Islet precursor cell (in vitro differentiated cells): ENCODE results near the gene SPATC1L.
A peak's percentile ranks its signal among the peaks of the same experiment; 100 is the strongest.
"Not testable (repeated sequence)": the region's sequence is repeated elsewhere in the genome, so short reads cannot be mapped to it uniquely, and the experiment has no call there.

Source experiments
- DNase-seq: peaks from one replicate; pipeline ENCODE4 v3.0.0-alpha.2; 2018

SPATC1L gene

GRCh38 chr21:46149205-46149901 is 34.9 kb downstream of the SPATC1L start:
- no peak for DNase-seq

DNA sequence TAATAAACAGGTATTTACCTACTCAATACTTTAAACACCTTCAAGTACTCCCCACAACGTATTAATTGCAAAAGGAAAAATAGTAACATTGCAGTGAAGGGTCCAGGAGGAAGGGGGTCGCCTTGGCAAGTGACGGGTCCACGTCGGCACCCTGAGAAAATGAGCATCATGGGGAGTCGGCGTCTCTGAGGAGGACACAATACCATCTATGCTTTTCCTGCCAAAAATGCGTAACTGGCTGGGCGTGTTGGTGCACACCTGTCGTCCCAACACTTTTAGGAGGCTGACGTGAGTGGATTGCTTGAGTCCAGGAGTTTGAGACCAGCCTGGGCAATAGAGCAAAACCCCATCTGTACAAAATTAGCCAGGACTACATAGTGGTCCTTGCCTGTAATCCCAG is 36.2 kb downstream of the SPATC1L start:
- DNase-seq = no peak

GRCh38 chr21:46147429-46147828 is 36.8 kb downstream of the SPATC1L start:
- peak; percentile 86 for DNase-seq

GRCh38 chr21:46146856-46147255 is 37.4 kb downstream of the SPATC1L start:
- peak; percentile 83 for DNase-seq

- no peak for DNase-seq
Measured at GRCh38 chr21:46145840-46146691, 38.2 kb downstream of the SPATC1L start.

GRCh38 chr21:46145159-46145839 is 39.0 kb downstream of the SPATC1L start:
- no peak for DNase-seq

DNA sequence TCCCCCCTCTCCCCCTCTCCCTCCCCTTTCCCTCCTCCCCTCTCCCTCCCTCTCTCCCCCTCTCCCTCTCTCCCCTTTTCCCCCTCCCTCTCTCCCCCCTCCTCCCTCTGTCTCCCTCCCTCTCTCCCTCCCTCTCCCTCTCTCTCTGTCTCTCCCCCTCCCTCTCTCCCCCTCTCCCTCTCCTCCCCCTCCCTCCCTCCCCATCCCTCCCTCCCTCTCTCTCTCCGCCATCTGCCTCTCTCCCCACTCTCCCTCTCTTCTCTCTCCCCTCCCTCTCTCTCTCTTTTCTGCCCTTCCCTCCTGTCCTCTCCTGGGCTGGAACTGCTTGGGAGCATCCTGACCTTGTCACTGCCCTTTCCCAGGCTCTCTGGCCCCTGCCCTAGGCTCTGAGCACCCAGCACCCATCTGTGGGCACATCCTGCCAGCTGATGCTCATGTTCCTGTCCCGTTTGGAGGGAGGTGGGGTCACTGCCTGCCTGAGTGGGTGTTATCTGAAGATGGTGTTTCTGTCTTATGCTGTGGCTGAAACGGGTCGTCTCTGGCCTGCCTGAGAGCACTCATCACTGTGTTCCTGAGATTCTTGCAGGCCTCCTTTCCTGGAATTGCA is 39.7 kb downstream of the SPATC1L start:
- no peak for DNase-seq

- no peak for DNase-seq
Measured at GRCh38 chr21:46142582-46143473, 41.4 kb downstream of the SPATC1L start.

DNA sequence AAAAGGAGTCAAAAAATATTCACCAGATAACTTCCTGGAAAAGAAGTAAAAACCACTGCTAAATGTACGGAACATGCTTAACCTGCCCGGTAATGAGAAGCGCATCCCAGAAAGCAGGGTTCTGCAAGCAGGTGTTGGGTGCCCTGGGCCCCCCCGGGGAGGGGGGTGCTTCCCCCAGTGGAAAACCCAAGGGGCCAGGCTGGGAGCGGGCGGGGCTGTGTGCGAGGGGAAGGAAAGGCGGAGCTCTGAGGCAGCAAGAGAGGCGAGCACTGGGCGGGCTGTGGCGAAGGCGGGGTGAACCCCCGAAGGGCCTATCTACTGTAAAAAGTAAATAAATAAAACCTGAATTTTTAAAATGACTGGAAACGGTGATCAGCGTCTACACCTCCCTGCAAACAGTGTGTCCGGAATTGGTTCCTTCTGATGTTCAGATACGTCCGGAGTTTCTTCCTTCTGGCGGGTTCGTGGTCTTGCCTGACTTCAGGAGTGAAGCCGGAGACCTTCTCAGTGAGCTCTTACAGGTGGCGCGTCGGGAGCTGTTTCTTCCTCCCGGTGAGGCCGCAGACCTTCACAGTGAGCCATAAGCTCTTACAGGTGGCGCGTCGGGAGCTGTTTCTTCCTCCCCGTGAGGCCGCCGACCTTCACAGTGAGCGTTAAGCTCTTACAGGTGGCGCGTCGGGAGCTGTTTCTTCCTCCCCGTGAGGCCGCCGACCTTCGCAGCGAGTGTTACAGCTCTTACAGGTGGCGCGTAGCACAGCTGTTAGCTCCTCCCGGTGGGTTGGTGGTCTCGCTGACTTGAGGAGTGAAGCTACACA is 42.3 kb downstream of the SPATC1L start:
- DNase-seq = no peak

GRCh38 chr21:46140352-46141003 is 43.8 kb downstream of the SPATC1L start:
- not testable (repeated sequence) for DNase-seq

DNA sequence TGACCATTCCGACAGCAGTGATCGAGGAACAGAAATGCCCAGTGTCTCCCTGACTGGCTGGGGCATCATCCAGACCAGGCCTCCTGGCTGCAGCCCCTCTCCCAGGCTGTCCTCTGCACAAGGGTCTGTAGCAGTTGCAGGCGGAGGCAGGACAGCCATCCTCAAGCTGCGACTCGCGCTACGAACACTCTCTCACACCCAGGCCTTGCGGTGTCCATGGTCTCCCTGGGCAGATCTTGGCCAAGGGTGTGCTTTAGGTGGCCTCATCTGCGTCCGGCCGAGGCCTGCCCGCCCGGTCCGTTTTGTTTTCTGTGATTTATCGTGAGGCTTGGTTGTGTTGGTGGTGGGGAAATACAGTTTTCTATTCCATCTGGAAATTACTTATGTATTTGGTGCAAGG is 44.6 kb downstream of the SPATC1L start:
- no peak for DNase-seq

GRCh38 chr21:46138383-46138970 is 45.8 kb downstream of the SPATC1L start:
- no peak for DNase-seq

GRCh38 chr21:46137908-46138307 is 46.4 kb downstream of the SPATC1L start:
- DNase-seq = no peak

- DNase-seq = no peak
Measured at GRCh38 chr21:46136739-46137349, 47.4 kb downstream of the SPATC1L start.

GRCh38 chr21:46135782-46136395 is 48.4 kb downstream of the SPATC1L start:
- DNase-seq = no peak

DNA sequence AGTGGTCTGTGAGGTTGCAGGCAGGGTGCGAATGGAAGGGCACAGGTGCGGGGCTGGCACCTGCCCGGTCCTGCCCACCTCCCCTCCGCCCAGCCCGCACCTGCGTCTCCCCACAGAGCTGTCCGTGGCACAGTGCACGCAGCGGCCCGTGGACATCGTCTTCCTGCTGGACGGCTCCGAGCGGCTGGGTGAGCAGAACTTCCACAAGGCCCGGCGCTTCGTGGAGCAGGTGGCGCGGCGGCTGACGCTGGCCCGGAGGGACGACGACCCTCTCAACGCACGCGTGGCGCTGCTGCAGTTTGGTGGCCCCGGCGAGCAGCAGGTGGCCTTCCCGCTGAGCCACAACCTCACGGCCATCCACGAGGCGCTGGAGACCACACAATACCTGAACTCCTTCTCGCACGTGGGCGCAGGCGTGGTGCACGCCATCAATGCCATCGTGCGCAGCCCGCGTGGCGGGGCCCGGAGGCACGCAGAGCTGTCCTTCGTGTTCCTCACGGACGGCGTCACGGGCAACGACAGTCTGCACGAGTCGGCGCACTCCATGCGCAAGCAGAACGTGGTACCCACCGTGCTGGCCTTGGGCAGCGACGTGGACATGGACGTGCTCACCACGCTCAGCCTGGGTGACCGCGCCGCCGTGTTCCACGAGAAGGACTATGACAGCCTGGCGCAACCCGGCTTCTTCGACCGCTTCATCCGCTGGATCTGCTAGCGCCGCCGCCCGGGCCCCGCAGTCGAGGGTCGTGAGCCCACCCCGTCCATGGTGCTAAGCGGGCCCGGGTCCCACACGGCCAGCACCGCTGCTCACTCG is 52.2 kb downstream of the SPATC1L start:
- no peak for DNase-seq

- no peak for DNase-seq
Measured at GRCh38 chr21:46131588-46131837, 52.7 kb downstream of the SPATC1L start.

- DNase-seq = no peak
Measured at GRCh38 chr21:46130831-46131587, 53.2 kb downstream of the SPATC1L start.
